Muscle layer of colon (tissue), 2 donors: ENCODE results near the gene PAPLN.

Experiments used
- H3K27ac ChIP-seq: one replicate; pipeline ENCODE4 v1.7.0; 2013; ENCODE audit warnings: low read depth, mild to moderate bottlenecking, low read length, moderate library complexity
- H3K27me3 ChIP-seq, 2 donors: one replicate each; pipeline ENCODE4 v1.7.0; 2013; ENCODE audit warnings: low read length in 2 of 2, mild to moderate bottlenecking in 2 of 2; ENCODE audit not compliant: insufficient read depth in 2 of 2, control insufficient read depth in 1 of 2
- H3K36me3 ChIP-seq: one replicate; pipeline ENCODE4 v1.7.0; 2013; ENCODE audit warnings: mild to moderate bottlenecking, low read length; ENCODE audit not compliant: insufficient read depth
- H3K4me1 ChIP-seq: one replicate; pipeline ENCODE4 v1.7.0; 2013; ENCODE audit warnings: mild to moderate bottlenecking, low read length; ENCODE audit not compliant: insufficient read depth
- H3K4me3 ChIP-seq, 2 donors: one replicate each; pipeline ENCODE4 v1.7.0; 2013; ENCODE audit warnings: low read length in 2 of 2, low read depth in 1 of 2, mild to moderate bottlenecking in 1 of 2, moderate library complexity in 1 of 2
- H3K9ac ChIP-seq: one replicate; pipeline ENCODE4 v1.7.0; 2013; ENCODE audit warnings: low read length
- H3K9me3 ChIP-seq: one replicate; pipeline ENCODE4 v1.7.0; 2013; ENCODE audit warnings: mild to moderate bottlenecking, low read length
- donor health status: abdominal sarcoma.
- donor health status: Adenocarcinoma of cecum.

The PAPLN gene

DNA sequence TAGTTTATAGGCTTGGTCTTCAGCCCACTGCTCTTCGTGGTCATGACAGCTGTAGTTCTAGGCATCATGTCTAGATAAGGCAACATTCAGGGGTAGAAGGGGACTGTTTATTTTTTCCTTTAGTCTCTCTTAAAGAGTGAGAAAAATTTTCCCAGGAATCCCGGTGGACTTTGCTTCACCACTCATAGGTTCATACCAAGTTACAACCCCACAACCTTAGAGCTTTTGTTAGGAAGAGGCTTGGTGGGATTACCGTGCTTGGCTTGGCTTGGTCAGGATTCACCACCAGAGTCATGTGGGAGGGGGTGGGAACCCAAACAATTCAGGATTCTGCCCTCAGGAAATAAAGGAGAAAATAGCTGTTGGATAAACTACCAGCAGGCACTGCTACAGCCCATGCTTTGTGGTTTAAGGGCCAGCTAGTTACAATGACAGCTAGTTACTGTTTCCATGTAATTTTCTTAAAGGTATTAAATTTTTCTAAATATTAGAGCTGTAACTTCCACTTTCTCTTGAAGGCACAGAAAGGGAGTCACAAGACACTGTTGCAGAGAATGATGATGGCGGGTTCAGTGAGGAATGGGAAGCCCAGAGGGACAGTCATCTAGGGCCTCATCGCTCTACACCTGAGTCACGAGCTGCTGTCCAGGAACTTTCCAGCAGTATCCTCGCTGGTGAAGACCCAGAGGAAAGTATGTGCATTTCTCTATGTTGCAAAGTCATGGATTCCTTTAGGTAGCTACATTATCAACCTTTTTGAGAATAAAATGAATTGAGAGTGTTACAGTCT lies 25.9 kb upstream of the PAPLN start:
- Histone ChIP-seq H3K4me3 (no peak overlapping the region), H3K27ac (no peak overlapping the region), H3K27me3 (no peaks in the 10 kb centered on the region), H3K4me1 (no peaks in the 10 kb centered on the region), H3K9me3 (no peaks in the 10 kb centered on the region), H3K36me3 (peaks cover 47% of the 10 kb centered on the region), H3K9ac (no peak overlapping the region)

DNA sequence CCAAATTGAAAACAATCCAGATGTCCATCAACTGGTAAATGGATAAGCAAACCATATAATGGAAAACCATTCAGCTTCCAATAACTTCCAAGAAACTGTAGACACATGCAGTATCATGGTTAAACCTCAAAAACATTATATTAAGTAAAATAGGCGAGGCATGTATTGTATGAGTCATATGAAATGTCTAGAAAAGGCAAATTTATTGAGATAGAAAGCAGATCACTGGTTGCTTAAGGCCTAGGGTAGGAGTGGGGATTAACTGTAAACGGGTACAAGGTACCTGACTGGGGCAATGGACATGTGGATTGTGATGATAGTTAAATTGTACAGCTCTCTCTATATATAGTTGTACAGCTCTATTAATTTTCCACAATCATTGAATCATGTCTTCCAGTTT lies 21.3 kb upstream of the PAPLN start:
- peaks cover 45% of the 10 kb centered on the region for H3K36me3 ChIP-seq
- H3K9ac ChIP-seq: no peak overlapping the region
- no peaks in the 10 kb centered on the region for H3K9me3 ChIP-seq
- H3K4me1 ChIP-seq: no peaks in the 10 kb centered on the region
- H3K27ac ChIP-seq: no peak overlapping the region
- no peaks in the 10 kb centered on the region for H3K27me3 ChIP-seq
- H3K4me3 ChIP-seq: no peak overlapping the region

GRCh38 chr14:73217411-73217810 lies 19.9 kb upstream of the PAPLN start:
- no peaks in the 10 kb centered on the region for H3K4me1 ChIP-seq
- H3K9me3 ChIP-seq: no peaks in the 10 kb centered on the region
- H3K36me3 ChIP-seq: peaks cover 48% of the 10 kb centered on the region
- no peak overlapping the region for H3K4me3 ChIP-seq
- no peak overlapping the region for H3K9ac ChIP-seq
- H3K27ac ChIP-seq: no peak overlapping the region
- H3K27me3 ChIP-seq: no peaks in the 10 kb centered on the region

DNA sequence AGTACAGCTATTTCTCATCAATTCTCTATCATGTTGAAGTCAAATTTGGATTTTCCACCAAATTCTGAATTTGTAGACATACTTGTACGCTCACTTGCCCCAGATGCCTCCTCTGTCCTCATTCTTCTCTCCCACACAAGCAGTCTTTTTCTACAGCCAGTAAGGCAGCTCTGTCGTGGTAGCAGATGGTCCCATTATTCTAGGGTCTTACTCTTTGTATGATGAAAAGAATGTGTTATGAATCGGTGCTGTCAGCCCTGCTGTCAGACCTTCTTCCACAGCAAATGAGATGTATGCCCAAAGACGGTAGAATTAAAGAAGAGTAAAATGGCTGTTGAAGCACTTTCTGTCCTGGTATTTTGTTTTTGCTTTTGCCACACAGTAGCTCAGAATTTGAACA lies 17.2 kb upstream of the PAPLN start:
- no peaks in the 10 kb centered on the region for H3K9me3 ChIP-seq
- H3K36me3 ChIP-seq: peaks cover 37% of the 10 kb centered on the region

GRCh38 chr14:73220634-73221033 lies 16.7 kb upstream of the PAPLN start:
- no peak overlapping the region for H3K27ac ChIP-seq
- no peaks in the 10 kb centered on the region for H3K9me3 ChIP-seq
- H3K9ac ChIP-seq: no peak overlapping the region
- no peaks in the 10 kb centered on the region for H3K4me1 ChIP-seq
- H3K4me3 ChIP-seq: no peak overlapping the region
- H3K36me3 ChIP-seq: peaks cover 37% of the 10 kb centered on the region
- no peaks in the 10 kb centered on the region for H3K27me3 ChIP-seq

More for the DNA sequence above, 17.2 kb upstream of the PAPLN start:
- Histone ChIP-seq H3K27ac (no peak overlapping the region), H3K4me3 (no peak overlapping the region), H3K4me1 (no peaks in the 10 kb centered on the region), H3K27me3 (no peaks in the 10 kb centered on the region), H3K9ac (no peak overlapping the region)

DNA sequence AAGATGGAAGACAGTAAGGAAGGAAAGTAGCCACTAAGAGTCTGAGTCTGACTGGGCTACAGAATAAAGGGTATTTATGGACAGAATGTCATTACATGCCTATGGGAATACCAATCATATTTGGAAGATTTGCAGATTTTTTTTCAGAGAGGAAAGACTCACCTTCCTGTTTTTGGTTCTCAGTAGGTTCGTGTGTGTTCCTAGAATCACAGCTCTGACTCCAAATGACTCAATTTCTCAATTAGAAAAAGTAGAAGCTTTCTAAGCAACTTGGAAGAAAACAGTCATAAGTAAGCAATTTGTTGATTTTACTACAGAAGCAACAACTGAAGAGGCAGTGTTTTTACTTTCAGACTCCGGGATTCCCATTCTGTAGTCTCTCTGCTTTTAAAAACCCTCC lies 15.4 kb upstream of the PAPLN start:
- no peaks in the 10 kb centered on the region for H3K9me3 ChIP-seq
- H3K27me3 ChIP-seq: no peaks in the 10 kb centered on the region
- no peaks in the 10 kb centered on the region for H3K4me1 ChIP-seq
- peaks cover 31% of the 10 kb centered on the region for H3K36me3 ChIP-seq
- no peak overlapping the region for H3K9ac ChIP-seq
- H3K27ac ChIP-seq: no peak overlapping the region
- no peak overlapping the region for H3K4me3 ChIP-seq

DNA sequence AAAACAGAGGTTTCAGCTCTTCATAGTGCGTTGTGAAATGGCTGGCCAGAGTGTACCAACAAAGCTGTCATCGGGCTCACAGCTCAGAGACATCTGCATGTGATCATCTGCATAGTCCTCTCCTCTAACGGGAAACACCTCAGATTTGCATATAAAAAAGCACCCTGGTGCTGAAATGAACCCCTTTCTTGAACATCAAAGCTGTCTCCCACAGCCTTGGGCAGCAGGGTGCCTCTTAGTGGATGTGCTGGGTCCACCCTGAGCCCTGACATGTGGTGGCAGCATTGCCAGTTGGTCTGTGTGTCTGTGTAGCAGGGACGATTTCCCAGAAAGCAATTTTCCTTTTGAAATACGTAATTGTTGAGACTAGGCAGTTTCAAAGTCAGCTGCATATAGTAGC lies 14.3 kb upstream of the PAPLN start:
- Histone ChIP-seq H3K27me3 (no peaks in the 10 kb centered on the region), H3K27ac (no peak overlapping the region), H3K9ac (no peak overlapping the region), H3K4me1 (peaks cover 4% of the 10 kb centered on the region), H3K36me3 (peaks cover 25% of the 10 kb centered on the region), H3K9me3 (no peaks in the 10 kb centered on the region), H3K4me3 (no peak overlapping the region)

DNA sequence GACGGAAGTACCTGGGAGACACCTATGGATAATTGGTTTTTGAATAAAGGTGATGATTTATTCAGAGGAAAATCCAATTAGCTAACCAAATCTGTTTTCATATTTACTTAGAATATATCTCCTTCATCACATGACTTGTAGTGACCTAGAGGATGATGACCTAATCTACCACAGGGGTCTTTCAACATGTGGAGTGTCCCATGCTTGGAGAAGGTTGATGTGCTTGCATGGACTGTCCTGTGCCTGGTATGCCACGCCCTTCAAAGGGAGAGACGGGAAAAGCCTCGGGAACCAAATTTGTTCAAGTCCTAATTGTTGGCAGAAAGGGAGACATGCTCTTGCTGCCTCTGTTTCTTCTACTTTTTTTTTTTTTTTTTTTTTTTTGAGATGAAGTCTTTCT lies 11.8 kb upstream of the PAPLN start:
- Histone ChIP-seq H3K27me3 (no peaks in the 10 kb centered on the region), H3K9me3 (no peaks in the 10 kb centered on the region), H3K9ac (no peak overlapping the region), H3K36me3 (peaks cover 8% of the 10 kb centered on the region), H3K27ac (no peak overlapping the region), H3K4me3 (no peak overlapping the region), H3K4me1 (peaks cover 14% of the 10 kb centered on the region)

DNA sequence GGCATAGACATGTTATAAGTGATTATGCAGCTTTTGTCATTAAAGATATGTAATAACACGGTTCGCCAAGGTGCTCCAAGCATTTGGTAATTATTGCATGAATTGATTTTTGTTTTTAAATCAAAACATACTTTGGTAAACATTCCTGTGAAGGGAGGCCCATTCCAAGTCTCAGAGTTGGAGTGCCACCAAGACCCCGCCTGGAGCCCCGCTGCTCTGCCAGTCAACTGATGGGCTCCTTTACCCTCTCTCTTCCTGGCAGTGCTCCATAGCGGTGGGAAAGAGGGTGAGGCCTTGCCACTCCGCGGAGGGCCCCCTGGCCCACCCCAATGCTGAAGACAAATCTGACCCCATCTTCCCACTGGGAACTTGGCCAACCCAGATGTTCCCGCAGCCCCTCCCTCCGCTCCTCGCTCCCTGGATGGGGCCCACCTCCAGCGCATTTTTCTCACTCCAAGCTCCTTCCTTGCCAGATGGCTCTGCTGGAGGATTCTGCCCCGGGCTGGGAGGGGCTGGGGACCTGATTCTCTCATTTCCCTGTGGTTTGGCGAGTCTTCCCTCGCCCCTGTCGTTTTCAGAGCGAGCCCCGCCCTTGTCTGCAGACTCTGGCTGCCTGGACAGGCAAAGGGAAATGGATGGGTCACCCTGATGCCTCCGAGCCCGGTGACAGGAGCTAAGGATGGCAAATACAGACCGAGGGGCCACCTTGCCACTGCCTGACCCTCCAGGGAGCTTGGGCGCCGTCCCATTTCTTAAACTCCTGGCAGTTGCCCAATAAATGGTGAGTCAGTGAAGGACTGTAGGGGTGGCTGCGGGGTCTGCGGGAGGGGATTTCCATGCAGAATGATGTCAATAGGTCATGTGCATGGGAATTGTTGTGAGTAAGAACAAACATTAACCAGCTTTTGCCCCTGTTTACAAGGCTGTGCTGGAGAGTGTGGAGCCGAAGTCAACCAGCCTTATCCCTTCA lies 9.2 kb upstream of the PAPLN start:
- no peak overlapping the region for H3K9ac ChIP-seq
- H3K36me3 ChIP-seq: no peaks in the 10 kb centered on the region
- no peaks in the 10 kb centered on the region for H3K27me3 ChIP-seq
- no peaks in the 10 kb centered on the region for H3K9me3 ChIP-seq
- H3K4me3 ChIP-seq: peak overlapping the region in 1 of 2 donors; percentile 9
- H3K27ac ChIP-seq: peak overlapping the region; percentile 7
- peaks cover 14% of the 10 kb centered on the region for H3K4me1 ChIP-seq

DNA sequence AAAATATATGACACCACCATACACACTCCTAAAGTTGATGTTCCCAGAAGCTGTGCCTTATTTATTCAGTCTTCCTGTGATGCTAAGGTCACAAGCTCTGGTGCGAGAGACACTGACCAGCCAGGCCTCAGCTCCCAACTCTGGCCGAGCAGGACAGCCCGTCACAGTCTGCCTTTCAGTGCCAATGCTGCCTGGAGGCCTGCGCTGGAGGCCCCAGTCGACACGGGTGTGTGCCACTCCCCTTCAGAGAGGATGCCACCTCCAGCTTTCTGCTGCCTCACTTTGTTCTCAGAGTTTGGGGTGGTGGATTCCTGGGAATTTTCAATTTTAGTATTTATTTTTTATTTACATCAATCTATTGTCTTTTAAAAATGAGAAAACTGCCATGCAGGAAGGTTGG lies 7.3 kb upstream of the PAPLN start:
- H3K4me1 ChIP-seq: peaks cover 14% of the 10 kb centered on the region
- H3K4me3 ChIP-seq: no peak overlapping the region
- peaks cover 0 to 5% of the 10 kb centered on the region in 2 donors for H3K27me3 ChIP-seq
- no peak overlapping the region for H3K9ac ChIP-seq
- H3K36me3 ChIP-seq: no peaks in the 10 kb centered on the region
- no peak overlapping the region for H3K27ac ChIP-seq
- H3K9me3 ChIP-seq: no peaks in the 10 kb centered on the region

GRCh38 chr14:73231981-73232851 lies 5.1 kb upstream of the PAPLN start:
- H3K9ac ChIP-seq: no peak overlapping the region
- no peaks in the 10 kb centered on the region for H3K9me3 ChIP-seq
- H3K36me3 ChIP-seq: no peaks in the 10 kb centered on the region
- peaks cover 14% of the 10 kb centered on the region for H3K4me1 ChIP-seq
- no peak overlapping the region for H3K27ac ChIP-seq
- H3K27me3 ChIP-seq: peaks cover 0 to 10% of the 10 kb centered on the region in 2 donors
- no peak overlapping the region for H3K4me3 ChIP-seq
